ENCODE measurements around the gene EMB.
"Not testable (repeated sequence)": the region's sequence is repeated elsewhere in the genome, so short reads cannot be mapped to it uniquely, and the experiment has no call there.

EMB gene

GRCh38 chr5:50421184-50421950, 19.7 kb downstream of the EMB start:
- DNase-seq (ENCODE audit: low spot score); H3K4me3 ChIP-seq; H3K27ac ChIP-seq: not testable (repeated sequence)

GRCh38 chr5:50420343-50420935, 20.6 kb downstream of the EMB start:
- Histone ChIP-seq H3K27ac (no peak overlapping the region), H3K4me3 (no peak overlapping the region)
- TF ChIP-seq CTCF (IDR thresholded peaks at IDR 0.05): no peak
- DNase-seq (ENCODE audit: low spot score): no peak

- not testable (repeated sequence) for H3K27ac ChIP-seq; H3K4me3 ChIP-seq; DNase-seq (ENCODE audit: low spot score)
These were observed 21.4 kb downstream of the EMB start for GRCh38 chr5:50419656-50420055.

GRCh38 chr5:50416637-50417036, 24.5 kb downstream of the EMB start:
- DNase-seq (ENCODE audit: low spot score); H3K27ac ChIP-seq; H3K4me3 ChIP-seq: not testable (repeated sequence)

GRCh38 chr5:50415912-50416311, 25.2 kb downstream of the EMB start:
- no peak overlapping the region for H3K4me3 ChIP-seq
- no peak overlapping the region for H3K27ac ChIP-seq

GRCh38 chr5:50410932-50411331, 30.2 kb downstream of the EMB start:
- not testable (repeated sequence) for H3K27ac ChIP-seq; H3K4me3 ChIP-seq; DNase-seq (ENCODE audit: low spot score)

More at GRCh38 chr5:50415912-50416311, 25.2 kb downstream of the EMB start:
- no peak for DNase-seq (ENCODE audit: low spot score)
- TF ChIP-seq CTCF (IDR thresholded peaks at IDR 0.05): no peak

GRCh38 chr5:50406877-50407276, 34.2 kb downstream of the EMB start:
- DNase-seq (ENCODE audit: low spot score): no peak
- no peak overlapping the region for H3K4me3 ChIP-seq
- H3K27ac ChIP-seq: no peak overlapping the region
- TF ChIP-seq CTCF (IDR thresholded peaks at IDR 0.05): no peak

- no peak for TF ChIP-seq CTCF (IDR thresholded peaks at IDR 0.05)
- H3K27ac ChIP-seq: no peak overlapping the region
- H3K4me3 ChIP-seq: no peak overlapping the region
- DNase-seq (ENCODE audit: low spot score): no peak
These were observed 39.8 kb downstream of the EMB start for GRCh38 chr5:50401336-50401735.

GRCh38 chr5:50393925-50394609, 47.0 kb downstream of the EMB start:
- not testable (repeated sequence) for H3K27ac ChIP-seq; DNase-seq (ENCODE audit: low spot score); H3K4me3 ChIP-seq

GRCh38 chr5:50392289-50392688, 48.8 kb downstream of the EMB start:
- H3K27ac ChIP-seq; DNase-seq (ENCODE audit: low spot score); H3K4me3 ChIP-seq: not testable (repeated sequence)

GRCh38 chr5:50384381-50384780, 56.7 kb downstream of the EMB start:
- H3K4me3 ChIP-seq; DNase-seq (ENCODE audit: low spot score); H3K27ac ChIP-seq: not testable (repeated sequence)

- not testable (repeated sequence) for H3K27ac ChIP-seq; H3K4me3 ChIP-seq; DNase-seq (ENCODE audit: low spot score)
These were observed 64.4 kb downstream of the EMB start for GRCh38 chr5:50376696-50377095.

- H3K27ac ChIP-seq; DNase-seq (ENCODE audit: low spot score): not testable (repeated sequence)
These were observed 71.6 kb downstream of the EMB start for GRCh38 chr5:50369287-50370033.

More at GRCh38 chr5:50369287-50370033, 71.6 kb downstream of the EMB start:
- H3K4me3 ChIP-seq: not testable (repeated sequence)

All from coronary artery (tissue), 2 donors.